Astrocyte (in vitro differentiated cells and primary cell): ENCODE measurements around the gene REG1A. TPM values are rescaled to one million over a fixed set of nuclear protein-coding genes. Genes with fewer than 3 reads are reported as not detected.

ENCODE experiments used
- DNase-seq: peaks from one replicate; pipeline ENCODE4 v3.0.0-alpha.2; 2010; ENCODE audit warnings: low read depth
- FAIRE-seq: peaks from 2 replicates; lab custom pipeline; 2011; peaks lifted over from hg19 to GRCh38; lab: Jason Lieb, UNC
- H2AFZ ChIP-seq: 2 replicates; pipeline ENCODE4 v1.6.0; 2012; ENCODE audit warnings: low read depth, low read length, inconsistent platforms
- H3K27ac ChIP-seq: 2 replicates; pipeline ENCODE4 v1.5.1; 2011; ENCODE audit warnings: low read depth, low read length, inconsistent platforms
- H3K27me3 ChIP-seq: 2 replicates; pipeline ENCODE4 v1.6.0; 2011; ENCODE audit warnings: low read length, inconsistent platforms; ENCODE audit not compliant: insufficient read depth
- H3K36me3 ChIP-seq: 2 replicates; pipeline ENCODE4 v1.5.1; 2011; ENCODE audit warnings: low read length, inconsistent platforms; ENCODE audit not compliant: insufficient read depth
- H3K4me1 ChIP-seq: 2 replicates; pipeline ENCODE4 v1.5.1; 2011; ENCODE audit warnings: low read length, inconsistent platforms; ENCODE audit not compliant: insufficient read depth
- H3K4me2 ChIP-seq: 2 replicates; pipeline ENCODE4 v1.6.0; 2012; ENCODE audit warnings: low read length, inconsistent platforms
- H3K4me3 ChIP-seq: 2 replicates; pipeline ENCODE4 v1.5.1; 2011; ENCODE audit warnings: low read depth, mild to moderate bottlenecking, low read length, inconsistent platforms; ENCODE audit not compliant: insufficient read depth
- H3K79me2 ChIP-seq: 2 replicates; pipeline ENCODE4 v1.6.0; 2012; ENCODE audit warnings: mild to moderate bottlenecking, low read length, inconsistent platforms; ENCODE audit not compliant: insufficient read depth
- H3K9ac ChIP-seq: 2 replicates; pipeline ENCODE4 v1.6.0; 2012; ENCODE audit warnings: mild to moderate bottlenecking, low read length, inconsistent platforms
- H3K9me3 ChIP-seq: 2 replicates; pipeline ENCODE4 v1.5.1; 2012; ENCODE audit warnings: low read depth, mild to moderate bottlenecking, low read length, inconsistent platforms; ENCODE audit not compliant: insufficient read depth
- H4K20me1 ChIP-seq: 2 replicates; pipeline ENCODE4 v1.6.0; 2012; ENCODE audit warnings: low read length, inconsistent platforms; ENCODE audit not compliant: insufficient read depth
- H3K27ac Mint-ChIP-seq: one replicate; pipeline ENCODE4 v1.8.0; 2021; ENCODE audit warnings: mild to moderate bottlenecking, mixed read lengths; ENCODE audit not compliant: unreplicated experiment
- H3K27me3 Mint-ChIP-seq: one replicate; pipeline ENCODE4 v1.8.0; 2021; ENCODE audit warnings: low read depth, mixed read lengths; ENCODE audit not compliant: unreplicated experiment
- H3K36me3 Mint-ChIP-seq: one replicate; pipeline ENCODE4 v1.8.0; 2021; ENCODE audit warnings: low read depth, mixed read lengths; ENCODE audit not compliant: unreplicated experiment
- H3K4me1 Mint-ChIP-seq: one replicate; pipeline ENCODE4 v1.8.0; 2021; ENCODE audit warnings: low read depth, mixed read lengths; ENCODE audit not compliant: unreplicated experiment
- H3K4me3 Mint-ChIP-seq: one replicate; pipeline ENCODE4 v1.8.0; 2021; ENCODE audit warnings: mild to moderate bottlenecking, moderate library complexity, mixed read lengths; ENCODE audit not compliant: unreplicated experiment
- H3K9me3 Mint-ChIP-seq: one replicate; pipeline ENCODE4 v1.8.0; 2021; ENCODE audit warnings: mild to moderate bottlenecking, mixed read lengths; ENCODE audit not compliant: unreplicated experiment
- EZH2 ChIP-seq: IDR thresholded peaks from 2 replicates; pipeline ENCODE4 v1.6.1; 2012; ENCODE audit warnings: mild to moderate bottlenecking, low read length, inconsistent platforms; ENCODE audit not compliant: insufficient read depth
- total RNA-seq: library from RNA; stranded (reverse); gene quantifications from 2 replicates; pipeline ENCODE4 v1.2.1, GENCODE V29; 2021
- TF ChIP-seq, protein P1 (sequence below): IDR thresholded peaks from 2 replicates; pipeline ENCODE4 v1.5.1; 2011; ENCODE audit warnings: low read depth, mild to moderate bottlenecking, inconsistent platforms, low read length, moderate library complexity; ENCODE audit not compliant: insufficient read depth

The REG1A gene
- total RNA-seq, 1 donor from 2014 or later, result not detected

DNA sequence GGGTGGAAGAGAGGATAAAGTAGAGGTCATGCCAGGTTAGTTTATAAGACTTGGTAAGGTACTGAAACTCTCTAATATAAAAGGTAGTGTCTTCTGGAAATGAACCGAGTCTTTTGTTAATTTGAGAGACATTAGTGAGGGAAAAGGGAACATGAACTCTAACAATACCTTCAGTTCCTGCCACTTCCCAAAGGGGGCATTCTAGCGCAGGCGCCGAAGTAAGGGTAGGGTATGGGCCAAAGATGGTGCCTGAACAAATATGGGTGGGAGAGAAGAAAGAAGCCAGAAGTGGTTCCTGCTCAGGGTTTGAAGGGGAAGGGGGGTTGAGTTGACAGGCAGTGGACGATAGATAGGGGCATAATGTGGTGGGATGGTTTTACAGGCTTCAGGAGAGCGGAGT, 22.4 kb upstream of the REG1A start:
- DNase-seq (no peak), FAIRE-seq (no peak)
- H3K9me3 Mint-ChIP-seq, result peaks cover 5% of the 10 kb centered on the region
- H3K4me3 Mint-ChIP-seq, result no peak overlapping the region
- H3K9ac ChIP-seq, result no peak overlapping the region
- H3K4me1 Mint-ChIP-seq, result no peaks in the 10 kb centered on the region
- no peaks in the 10 kb centered on the region for H3K36me3 Mint-ChIP-seq
- peaks cover 5% of the 10 kb centered on the region for H3K27me3 Mint-ChIP-seq
- no peak overlapping the region for H3K4me2 ChIP-seq
- H3K4me3 ChIP-seq, result no peak overlapping the region
- H4K20me1 ChIP-seq, result no peaks in the 10 kb centered on the region
- no peak overlapping the region for H3K27ac Mint-ChIP-seq
- TF ChIP-seq EZH2, result no peak
- TF ChIP-seq, protein P1, sequence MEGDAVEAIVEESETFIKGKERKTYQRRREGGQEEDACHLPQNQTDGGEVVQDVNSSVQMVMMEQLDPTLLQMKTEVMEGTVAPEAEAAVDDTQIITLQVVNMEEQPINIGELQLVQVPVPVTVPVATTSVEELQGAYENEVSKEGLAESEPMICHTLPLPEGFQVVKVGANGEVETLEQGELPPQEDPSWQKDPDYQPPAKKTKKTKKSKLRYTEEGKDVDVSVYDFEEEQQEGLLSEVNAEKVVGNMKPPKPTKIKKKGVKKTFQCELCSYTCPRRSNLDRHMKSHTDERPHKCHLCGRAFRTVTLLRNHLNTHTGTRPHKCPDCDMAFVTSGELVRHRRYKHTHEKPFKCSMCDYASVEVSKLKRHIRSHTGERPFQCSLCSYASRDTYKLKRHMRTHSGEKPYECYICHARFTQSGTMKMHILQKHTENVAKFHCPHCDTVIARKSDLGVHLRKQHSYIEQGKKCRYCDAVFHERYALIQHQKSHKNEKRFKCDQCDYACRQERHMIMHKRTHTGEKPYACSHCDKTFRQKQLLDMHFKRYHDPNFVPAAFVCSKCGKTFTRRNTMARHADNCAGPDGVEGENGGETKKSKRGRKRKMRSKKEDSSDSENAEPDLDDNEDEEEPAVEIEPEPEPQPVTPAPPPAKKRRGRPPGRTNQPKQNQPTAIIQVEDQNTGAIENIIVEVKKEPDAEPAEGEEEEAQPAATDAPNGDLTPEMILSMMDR, result no peak
- no peaks in the 10 kb centered on the region for H3K36me3 ChIP-seq
- no peaks in the 10 kb centered on the region for H3K4me1 ChIP-seq
- H3K27ac ChIP-seq, result no peak overlapping the region
- H3K79me2 ChIP-seq, result no peaks in the 10 kb centered on the region
- no peaks in the 10 kb centered on the region for H3K9me3 ChIP-seq
- H2AFZ ChIP-seq, result no peak overlapping the region
- no peaks in the 10 kb centered on the region for H3K27me3 ChIP-seq

GRCh38 chr2:79099140-79099686, 21.1 kb upstream of the REG1A start:
- Histone ChIP-seq H3K36me3 (no peaks in the 10 kb centered on the region), H3K4me3 (no peak overlapping the region), H2AFZ (no peak overlapping the region), H3K4me2 (no peak overlapping the region), H3K27ac (no peak overlapping the region), H3K9ac (no peak overlapping the region), H3K27me3 (no peaks in the 10 kb centered on the region), H3K79me2 (no peaks in the 10 kb centered on the region), H3K4me1 (no peaks in the 10 kb centered on the region), H4K20me1 (no peaks in the 10 kb centered on the region), H3K9me3 (no peaks in the 10 kb centered on the region)
- Mint-ChIP-seq H3K4me1 (no peaks in the 10 kb centered on the region), H3K27me3 (peaks cover 5% of the 10 kb centered on the region), H3K9me3 (peaks cover 5% of the 10 kb centered on the region), H3K36me3 (no peaks in the 10 kb centered on the region), H3K4me3 (no peak overlapping the region), H3K27ac (no peak overlapping the region)
- DNase-seq, result no peak
- TF ChIP-seq, protein P1, result no peak
- no peak for TF ChIP-seq EZH2
- no peak for FAIRE-seq

GRCh38 chr2:79100285-79100684, 20.0 kb upstream of the REG1A start:
- Mint-ChIP-seq H3K27me3 (peaks cover 5% of the 10 kb centered on the region), H3K9me3 (peaks cover 5% of the 10 kb centered on the region), H3K4me3 (no peak overlapping the region), H3K4me1 (no peaks in the 10 kb centered on the region), H3K27ac (no peak overlapping the region), H3K36me3 (no peaks in the 10 kb centered on the region)
- FAIRE-seq, result no peak
- no peak overlapping the region for H3K27ac ChIP-seq
- H2AFZ ChIP-seq, result no peak overlapping the region
- H3K9me3 ChIP-seq, result no peaks in the 10 kb centered on the region
- TF ChIP-seq, protein P1, result no peak
- H3K27me3 ChIP-seq, result no peaks in the 10 kb centered on the region
- no peaks in the 10 kb centered on the region for H3K79me2 ChIP-seq
- H4K20me1 ChIP-seq, result no peaks in the 10 kb centered on the region
- H3K4me3 ChIP-seq, result no peak overlapping the region
- H3K9ac ChIP-seq, result no peak overlapping the region
- no peak overlapping the region for H3K4me2 ChIP-seq
- DNase-seq, result no peak
- no peaks in the 10 kb centered on the region for H3K4me1 ChIP-seq
- no peaks in the 10 kb centered on the region for H3K36me3 ChIP-seq
